ENCODE results near the gene BBS9.
"Not testable (repeated sequence)": the region's sequence is repeated elsewhere in the genome, so short reads cannot be mapped to it uniquely, and the experiment has no call there.

Gene BBS9

DNA sequence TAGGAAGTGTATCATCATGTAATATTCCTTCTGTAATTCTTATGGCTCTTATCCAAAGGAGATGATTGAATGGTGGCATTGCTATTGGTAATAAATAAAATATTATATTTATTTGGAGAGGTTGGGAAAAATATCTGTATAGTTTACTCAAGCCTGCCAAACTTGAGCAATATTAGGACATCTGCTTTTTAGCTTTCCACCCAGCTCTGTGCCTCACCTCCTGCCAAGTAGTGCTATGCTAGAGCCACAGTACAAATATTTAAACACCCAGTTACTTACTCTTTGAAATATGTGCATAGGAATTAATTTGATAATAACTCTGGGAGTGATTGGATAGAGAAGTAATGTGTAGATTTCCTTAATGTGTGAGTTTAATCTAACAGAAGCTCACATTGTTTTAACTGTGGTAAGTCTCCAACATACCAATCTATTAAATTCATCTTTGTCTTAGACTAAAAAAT, 129.2 kb downstream of the BBS9 start:
- H3K4me3 ChIP-seq (replicated peaks; ENCODE audit: low read depth, low read length), result no peak overlapping the region
- DNase-seq (ENCODE audit: extremely low read depth, low read depth), result no peak
- TF ChIP-seq, protein P1, sequence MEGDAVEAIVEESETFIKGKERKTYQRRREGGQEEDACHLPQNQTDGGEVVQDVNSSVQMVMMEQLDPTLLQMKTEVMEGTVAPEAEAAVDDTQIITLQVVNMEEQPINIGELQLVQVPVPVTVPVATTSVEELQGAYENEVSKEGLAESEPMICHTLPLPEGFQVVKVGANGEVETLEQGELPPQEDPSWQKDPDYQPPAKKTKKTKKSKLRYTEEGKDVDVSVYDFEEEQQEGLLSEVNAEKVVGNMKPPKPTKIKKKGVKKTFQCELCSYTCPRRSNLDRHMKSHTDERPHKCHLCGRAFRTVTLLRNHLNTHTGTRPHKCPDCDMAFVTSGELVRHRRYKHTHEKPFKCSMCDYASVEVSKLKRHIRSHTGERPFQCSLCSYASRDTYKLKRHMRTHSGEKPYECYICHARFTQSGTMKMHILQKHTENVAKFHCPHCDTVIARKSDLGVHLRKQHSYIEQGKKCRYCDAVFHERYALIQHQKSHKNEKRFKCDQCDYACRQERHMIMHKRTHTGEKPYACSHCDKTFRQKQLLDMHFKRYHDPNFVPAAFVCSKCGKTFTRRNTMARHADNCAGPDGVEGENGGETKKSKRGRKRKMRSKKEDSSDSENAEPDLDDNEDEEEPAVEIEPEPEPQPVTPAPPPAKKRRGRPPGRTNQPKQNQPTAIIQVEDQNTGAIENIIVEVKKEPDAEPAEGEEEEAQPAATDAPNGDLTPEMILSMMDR (IDR thresholded peaks at IDR 0.05; ENCODE audit: low read depth, low read length, missing control alignments), result no peak

DNA sequence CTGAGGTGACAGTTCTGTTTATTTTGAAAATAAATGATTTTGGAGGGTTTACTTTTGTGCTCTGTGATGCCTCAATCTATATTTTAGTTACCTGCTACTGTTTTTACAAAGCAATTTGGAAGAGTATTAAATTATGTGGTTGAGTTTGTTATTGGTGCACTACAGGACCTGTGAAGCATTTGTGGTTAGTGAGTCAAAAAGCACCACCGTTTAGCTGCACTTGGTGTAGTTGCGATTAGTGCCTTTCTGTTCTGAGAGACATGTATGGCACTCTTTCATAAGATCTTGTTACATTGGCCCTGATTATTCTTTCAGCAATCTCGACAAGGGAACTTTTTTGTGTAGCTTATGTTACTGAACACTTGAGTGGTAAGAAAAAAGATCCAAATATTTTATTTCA, 132.2 kb downstream of the BBS9 start:
- TF ChIP-seq, protein P1 (IDR thresholded peaks at IDR 0.05; ENCODE audit: low read depth, low read length, missing control alignments), result no peak
- no peak for DNase-seq (ENCODE audit: extremely low read depth, low read depth)
- no peak overlapping the region for H3K4me3 ChIP-seq (replicated peaks; ENCODE audit: low read depth, low read length)

DNA sequence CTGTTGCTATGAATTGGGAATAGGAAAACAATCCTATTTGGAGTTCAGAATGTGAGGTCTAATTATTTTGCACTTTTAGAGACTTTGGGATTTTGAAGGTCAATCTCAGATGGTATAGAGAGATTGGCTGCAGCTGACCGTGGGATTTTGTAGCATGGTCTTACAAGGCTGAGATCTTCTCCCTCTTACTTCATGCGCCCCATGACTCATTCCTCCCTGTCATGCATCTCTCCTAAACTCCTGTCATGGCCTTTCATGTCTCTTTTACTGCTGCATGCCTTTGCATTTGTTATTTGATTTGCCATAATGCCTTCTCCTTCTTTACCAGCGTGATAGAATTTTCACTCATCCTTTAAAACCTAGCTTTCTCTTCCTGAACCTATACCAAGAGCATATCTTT, 133.1 kb downstream of the BBS9 start:
- DNase-seq (ENCODE audit: extremely low read depth, low read depth), result no peak
- no peak overlapping the region for H3K4me3 ChIP-seq (replicated peaks; ENCODE audit: low read depth, low read length)

DNA sequence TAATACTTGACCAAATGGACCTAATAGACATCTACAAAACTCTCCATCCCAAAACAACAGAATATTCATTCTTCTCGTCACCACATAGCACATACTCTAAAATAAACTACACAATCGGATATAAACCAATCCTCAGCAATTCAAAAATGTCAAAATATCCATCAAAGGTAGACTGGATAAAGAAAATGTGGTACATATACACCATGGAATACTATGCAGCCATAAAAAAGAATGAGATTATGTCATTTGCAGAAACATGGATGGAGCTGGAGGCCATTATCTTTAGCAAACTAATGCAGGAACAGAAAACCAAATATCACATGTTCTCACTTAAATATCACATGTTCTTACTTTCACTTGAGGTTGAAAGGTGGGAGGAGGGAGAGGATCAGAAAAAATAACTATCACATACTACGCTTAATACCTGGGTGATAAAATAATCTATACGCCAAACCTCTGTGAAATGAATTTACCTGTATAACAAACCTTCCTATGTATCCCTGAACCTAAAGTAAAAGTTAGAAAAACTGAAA, 142.5 kb downstream of the BBS9 start:
- DNase-seq (ENCODE audit: extremely low read depth, low read depth); H3K4me3 ChIP-seq (replicated peaks; ENCODE audit: low read depth, low read length): not testable (repeated sequence)

More for the DNA sequence above, 133.1 kb downstream of the BBS9 start:
- TF ChIP-seq, protein P1 (IDR thresholded peaks at IDR 0.05; ENCODE audit: low read depth, low read length, missing control alignments), result no peak

DNA sequence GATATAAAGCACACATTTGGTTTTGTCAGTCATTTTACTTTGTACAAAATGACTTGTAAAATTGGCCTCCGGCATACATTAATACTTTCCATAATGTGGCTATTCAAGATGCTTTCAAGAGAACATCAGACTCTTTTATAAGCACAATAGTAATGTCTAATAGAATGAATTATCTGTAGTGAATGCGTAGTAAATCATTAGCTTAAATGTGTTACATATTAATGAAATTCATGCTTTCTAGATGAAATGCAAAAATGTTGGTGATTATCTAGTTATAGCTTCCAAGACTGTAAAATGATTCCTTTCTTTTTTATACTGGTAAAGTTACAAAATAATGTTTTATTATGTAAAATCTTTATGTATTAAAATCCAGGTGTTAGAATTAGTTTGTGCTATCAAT, 144.0 kb downstream of the BBS9 start:
- DNase-seq (ENCODE audit: extremely low read depth, low read depth), result no peak
- H3K4me3 ChIP-seq (replicated peaks; ENCODE audit: low read depth, low read length), result no peak overlapping the region
- TF ChIP-seq, protein P1 (IDR thresholded peaks at IDR 0.05; ENCODE audit: low read depth, low read length, missing control alignments), result no peak

DNA sequence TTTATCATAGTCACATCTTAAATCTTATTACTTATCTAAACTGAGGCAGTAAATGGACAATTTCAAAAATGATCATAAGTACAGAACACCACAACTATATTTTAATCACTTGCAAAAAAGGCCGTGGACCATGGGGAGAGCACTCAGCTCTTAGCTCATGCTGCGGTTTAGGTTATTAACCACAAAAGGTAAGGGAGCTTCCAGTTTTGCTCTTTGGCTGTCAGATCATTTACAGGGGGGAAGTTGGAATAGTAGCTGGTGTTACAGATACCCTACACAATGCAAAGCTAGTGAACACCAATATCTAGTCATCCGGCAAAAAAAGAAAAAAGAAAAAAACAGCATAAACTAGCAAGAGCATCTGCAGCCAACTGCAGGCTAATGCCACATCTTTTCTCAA, 147.0 kb downstream of the BBS9 start:
- no peak for DNase-seq (ENCODE audit: extremely low read depth, low read depth)
- TF ChIP-seq, protein P1 (IDR thresholded peaks at IDR 0.05; ENCODE audit: low read depth, low read length, missing control alignments), result no peak
- no peak overlapping the region for H3K4me3 ChIP-seq (replicated peaks; ENCODE audit: low read depth, low read length)

DNA sequence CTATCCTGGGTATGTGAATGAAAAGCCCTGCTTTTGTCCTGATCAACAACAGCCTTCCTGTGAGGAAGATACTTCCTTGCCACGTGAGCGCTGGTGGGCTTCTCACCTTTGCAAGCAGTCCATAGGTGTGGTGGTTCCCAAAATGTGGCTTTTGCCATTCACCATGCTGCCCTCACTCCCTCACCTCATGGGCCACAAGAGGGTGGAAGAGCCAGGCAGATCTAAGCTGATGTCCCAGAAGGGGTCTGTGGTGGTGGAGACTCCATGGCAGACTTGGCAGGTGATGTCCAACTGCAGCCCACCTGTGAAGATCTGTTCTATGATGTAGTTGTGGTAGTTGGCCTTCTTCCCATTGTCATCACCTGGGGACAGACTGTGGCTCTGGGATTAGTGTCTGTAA, 147.4 kb downstream of the BBS9 start:
- no peak for DNase-seq (ENCODE audit: extremely low read depth, low read depth)
- H3K4me3 ChIP-seq (replicated peaks; ENCODE audit: low read depth, low read length), result no peak overlapping the region
- TF ChIP-seq, protein P1 (IDR thresholded peaks at IDR 0.05; ENCODE audit: low read depth, low read length, missing control alignments), result no peak

Measured in HFF-Myc (cell line).